GM12892 (cell line): ENCODE results near the gene FANCF.

Source experiments
- POLR2A ChIP-seq: IDR thresholded peaks from 2 replicates; pipeline ENCODE4 v1.6.1; 2011; ENCODE audit warnings: low read depth, low read length, control low read depth
- POLR2AphosphoS5 ChIP-seq: IDR thresholded peaks from 2 replicates; pipeline ENCODE4 v1.6.1; 2011; ENCODE audit warnings: low read depth, low read length, control low read depth
- TAF1 ChIP-seq: IDR thresholded peaks from 2 replicates; pipeline ENCODE4 v1.6.1; 2011; ENCODE audit warnings: low read depth, mild to moderate bottlenecking, control low read depth, low read length, borderline replicate concordance

- TF ChIP-seq POLR2A = no peak
- TF ChIP-seq POLR2AphosphoS5 = no peak
- no peak for TF ChIP-seq TAF1
Observed at GRCh38 chr11:22666688-22667439, 41.2 kb upstream of the FANCF start.
